Thyroid gland (tissue), 4 donors: ENCODE results near the gene COIL.

Source experiments
- POLR2A ChIP-seq, 2 donors: fragments of 450-650 bp; IDR thresholded peaks; one replicate each; pipeline ENCODE4 v1.6.1; 2017; ENCODE audit warnings: antibody characterized with exemption in 2 of 2, mild to moderate bottlenecking in 2 of 2, moderate library complexity in 1 of 2
- TF ChIP-seq, protein P1 (sequence below), 6 experiments: fragments of 200-600 bp in 3 of 6; fragments of 450-650 bp in 3 of 6; sonication (generic) in 3 of 6; IDR thresholded peaks; one replicate each; pipeline ENCODE4 v1.5.1; 2016 to 2019; ENCODE audit warnings: antibody characterized with exemption in 6 of 6, mild to moderate bottlenecking in 2 of 6, inconsistent platforms in 1 of 6, moderate library complexity in 1 of 6

DNA sequence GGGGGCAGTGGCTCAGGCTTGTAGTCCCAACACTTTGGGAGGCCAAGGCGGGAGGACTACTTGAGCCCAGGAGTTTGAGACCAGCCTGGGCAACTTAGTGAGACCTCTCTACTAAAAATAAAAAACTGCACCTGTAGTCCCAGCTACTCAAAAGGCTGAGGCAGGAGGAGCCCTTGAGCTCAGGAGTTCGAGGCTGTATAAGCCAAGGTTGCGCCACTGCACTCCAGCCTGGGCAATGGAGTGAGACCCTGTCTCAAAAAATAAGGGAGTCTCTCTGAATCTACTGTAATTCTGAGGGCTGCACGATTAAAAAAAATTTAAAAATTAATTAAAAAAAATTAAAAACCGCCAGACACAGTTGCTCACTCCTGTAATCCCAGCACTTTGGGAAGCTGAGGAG is 3.9 kb downstream of the COIL start:
- TF ChIP-seq, protein P1, sequence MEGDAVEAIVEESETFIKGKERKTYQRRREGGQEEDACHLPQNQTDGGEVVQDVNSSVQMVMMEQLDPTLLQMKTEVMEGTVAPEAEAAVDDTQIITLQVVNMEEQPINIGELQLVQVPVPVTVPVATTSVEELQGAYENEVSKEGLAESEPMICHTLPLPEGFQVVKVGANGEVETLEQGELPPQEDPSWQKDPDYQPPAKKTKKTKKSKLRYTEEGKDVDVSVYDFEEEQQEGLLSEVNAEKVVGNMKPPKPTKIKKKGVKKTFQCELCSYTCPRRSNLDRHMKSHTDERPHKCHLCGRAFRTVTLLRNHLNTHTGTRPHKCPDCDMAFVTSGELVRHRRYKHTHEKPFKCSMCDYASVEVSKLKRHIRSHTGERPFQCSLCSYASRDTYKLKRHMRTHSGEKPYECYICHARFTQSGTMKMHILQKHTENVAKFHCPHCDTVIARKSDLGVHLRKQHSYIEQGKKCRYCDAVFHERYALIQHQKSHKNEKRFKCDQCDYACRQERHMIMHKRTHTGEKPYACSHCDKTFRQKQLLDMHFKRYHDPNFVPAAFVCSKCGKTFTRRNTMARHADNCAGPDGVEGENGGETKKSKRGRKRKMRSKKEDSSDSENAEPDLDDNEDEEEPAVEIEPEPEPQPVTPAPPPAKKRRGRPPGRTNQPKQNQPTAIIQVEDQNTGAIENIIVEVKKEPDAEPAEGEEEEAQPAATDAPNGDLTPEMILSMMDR (IDR thresholded peaks at IDR 0.05): no peak
- TF ChIP-seq POLR2A (IDR thresholded peaks at IDR 0.05): no peak
